Esophagus squamous epithelium (tissue), 5 donors: ENCODE data around the gene MN1. TPM values are rescaled to one million over a fixed set of nuclear protein-coding genes. Genes with fewer than 3 reads are reported as not detected.

Experiments used
- DNase-seq: peaks from one replicate; lab custom pipeline; 2025; lab: John Stamatoyannopoulos, UW
- H3K27ac ChIP-seq, 4 donors: fragments of 200-600 bp; sonication (generic); one replicate each; pipeline ENCODE4 v1.5.1; 2016 to 2019; ENCODE audit warnings: mild to moderate bottlenecking in 1 of 4
- H3K27me3 ChIP-seq, 4 donors: fragments of 200-600 bp; sonication (generic); 1 replicate in 3 of 4; 2 replicates in 1 of 4; pipeline versions ENCODE4 v1.5.1 to v1.6.0; 2017 to 2021; ENCODE audit warnings: antibody characterized with exemption in 1 of 4
- H3K36me3 ChIP-seq, 3 donors: fragments of 200-600 bp; sonication (generic); one replicate each; pipeline ENCODE4 v1.5.1; 2016 to 2019
- H3K4me1 ChIP-seq, 3 donors: fragments of 200-600 bp; sonication (generic); one replicate each; pipeline ENCODE4 v1.5.1; 2017 to 2019
- H3K4me3 ChIP-seq, 4 donors: fragments of 200-600 bp; sonication (generic); 1 replicate in 3 of 4; 2 replicates in 1 of 4; pipeline ENCODE4 v1.5.1; 2016 to 2019; ENCODE audit warnings: mild to moderate bottlenecking in 2 of 4, moderate library complexity in 1 of 4
- H3K9me3 ChIP-seq, 3 donors: fragments of 200-600 bp; sonication (generic); one replicate each; pipeline ENCODE4 v1.5.1; 2016 to 2019
- CTCF ChIP-seq, 6 experiments: fragments of 450-650 bp in 4 of 6; fragments of 200-600 bp in 2 of 6; sonication (generic) in 2 of 6; IDR thresholded peaks; one replicate each; pipeline ENCODE4 v1.5.1; 2016 to 2019; ENCODE audit warnings: antibody characterized with exemption in 6 of 6, mild to moderate bottlenecking in 4 of 6, moderate library complexity in 4 of 6
- POLR2A ChIP-seq, 4 donors: fragments of 450-650 bp; IDR thresholded peaks; one replicate each; pipeline ENCODE4 v1.6.1; 2017; ENCODE audit warnings: antibody characterized with exemption in 4 of 4, mild to moderate bottlenecking in 4 of 4, moderate library complexity in 3 of 4
- WGBS, 2 donors: methylation state at CpG; one replicate each; pipeline ENCODE4 v1.1.5; 2018; 5-methylcytosine and 5-hydroxymethylcytosine counted together
- intact Hi-C: fragments of 100-400 bp; cut with DNase I; formaldehyde crosslinking; loops from one replicate; pipeline ENCODE4 v1.15.0; 2022
- total RNA-seq, 4 donors: library from RNA; depleted of rRNA; stranded (reverse); fragments of >200 nt; gene quantifications; one replicate each; pipeline ENCODE4 v1.1.0, GENCODE V29; 2016
- donor health status: DM: yes; HTN: yes; CAD: no.

Gene MN1
- total RNA-seq, 4 donors from 2014 or later, result 2.0 to 6.9 (median 3.1) TPM

GRCh38 chr22:27723708-27724107, 77.8 kb downstream of the MN1 start:
- no peak for DNase-seq
- H3K9me3 ChIP-seq, result no peaks in the 10 kb centered on the region
- intact Hi-C loops, result no loop called here
- no peak overlapping the region for H3K4me3 ChIP-seq
- H3K4me1 ChIP-seq, result peaks cover 18 to 64% (median 41%) of the 10 kb centered on the region in 3 donors
- 74 to 88% methylated on average over 2 of the region's 2 CpGs for whole genome bisulfite sequencing, 2 donors
- H3K36me3 ChIP-seq, result no peaks in the 10 kb centered on the region
- no peak for TF ChIP-seq CTCF (IDR thresholded peaks at IDR 0.05)
- no peak for TF ChIP-seq POLR2A (IDR thresholded peaks at IDR 0.05)
- no peaks in the 10 kb centered on the region for H3K27me3 ChIP-seq
- no peak overlapping the region for H3K27ac ChIP-seq

GRCh38 chr22:27723158-27723557, 78.4 kb downstream of the MN1 start:
- peak in 2 of 6 experiments; percentile 28 to 36 for TF ChIP-seq CTCF (IDR thresholded peaks at IDR 0.05)
- no peak for TF ChIP-seq POLR2A (IDR thresholded peaks at IDR 0.05)
- intact Hi-C loops, result no loop called here

GRCh38 chr22:27720860-27721259, 80.7 kb downstream of the MN1 start:
- H3K9me3 ChIP-seq, result no peaks in the 10 kb centered on the region
- no peaks in the 10 kb centered on the region for H3K27me3 ChIP-seq
- no peak for DNase-seq
- H3K4me3 ChIP-seq, result no peak overlapping the region
- 30 to 40% methylated on average over 2 to 3 of the region's 5 CpGs for WGBS, 2 donors
- H3K4me1 ChIP-seq, result peaks cover 14 to 56% (median 37%) of the 10 kb centered on the region in 3 donors
- TF ChIP-seq CTCF (IDR thresholded peaks at IDR 0.05), result no peak
- no peak for TF ChIP-seq POLR2A (IDR thresholded peaks at IDR 0.05)
- H3K36me3 ChIP-seq, result no peaks in the 10 kb centered on the region
- H3K27ac ChIP-seq, result peak overlapping the region in 2 of 4 donors; percentile 85 to 89
- intact Hi-C loops, result no loop called here

More at GRCh38 chr22:27723158-27723557, 78.4 kb downstream of the MN1 start:
- no peaks in the 10 kb centered on the region for H3K9me3 ChIP-seq
- no peaks in the 10 kb centered on the region for H3K27me3 ChIP-seq
- H3K27ac ChIP-seq, result no peak overlapping the region
- H3K36me3 ChIP-seq, result no peaks in the 10 kb centered on the region
- peaks cover 22 to 69% (median 46%) of the 10 kb centered on the region in 3 donors for H3K4me1 ChIP-seq
- DNase-seq, result no peak
- WGBS, 2 donors, result 43 to 50% methylated on average over 1 of the region's 1 CpG
- no peak overlapping the region for H3K4me3 ChIP-seq

DNA sequence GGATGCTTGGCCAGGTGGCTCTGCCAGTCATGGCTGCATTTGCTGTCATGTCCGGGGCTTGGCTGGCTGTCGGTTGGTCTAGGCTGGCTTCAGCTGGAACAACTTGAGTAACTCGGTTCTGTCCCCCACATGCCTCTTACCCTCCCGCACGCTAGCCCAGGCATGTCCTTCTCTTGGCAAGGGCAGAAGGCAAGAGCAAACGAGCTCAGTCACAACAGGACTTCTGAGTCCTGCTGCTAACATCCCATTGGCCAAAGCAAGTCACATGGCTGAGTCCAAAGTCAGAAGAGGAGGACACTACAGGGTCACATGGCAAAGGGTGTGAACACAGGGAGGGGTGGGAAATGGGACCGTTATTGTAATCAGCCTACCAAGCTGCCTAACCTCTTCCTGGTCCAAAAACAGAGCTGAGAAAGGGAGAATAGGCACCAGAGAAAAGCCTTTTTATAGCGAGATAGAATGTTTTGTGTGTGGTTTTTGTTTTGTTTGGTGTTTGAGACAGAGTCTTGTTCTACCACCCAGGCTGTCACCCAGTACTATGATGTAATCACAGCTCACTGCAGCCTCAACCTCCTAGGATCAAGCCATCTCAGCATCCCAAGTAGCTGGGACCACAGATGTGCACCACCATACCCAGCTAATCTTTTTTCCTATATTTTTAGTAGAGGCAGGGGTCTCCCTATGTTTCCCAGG, 81.9 kb downstream of the MN1 start:
- Histone ChIP-seq H3K27ac (peak overlapping the region; percentile 70 to 89 (median 79)), H3K4me3 (no peak overlapping the region), H3K36me3 (no peaks in the 10 kb centered on the region), H3K4me1 (peaks cover 14 to 53% (median 36%) of the 10 kb centered on the region in 3 donors), H3K9me3 (no peaks in the 10 kb centered on the region), H3K27me3 (peaks cover 0 to 4% (median 0%) of the 10 kb centered on the region in 4 donors)
- DNase-seq, result no peak
- intact Hi-C loops, result no loop called here
- WGBS, 2 donors, result 15 to 34% methylated on average over 3 to 4 of the region's 8 CpGs
- TF ChIP-seq POLR2A (IDR thresholded peaks at IDR 0.05), result no peak

DNA sequence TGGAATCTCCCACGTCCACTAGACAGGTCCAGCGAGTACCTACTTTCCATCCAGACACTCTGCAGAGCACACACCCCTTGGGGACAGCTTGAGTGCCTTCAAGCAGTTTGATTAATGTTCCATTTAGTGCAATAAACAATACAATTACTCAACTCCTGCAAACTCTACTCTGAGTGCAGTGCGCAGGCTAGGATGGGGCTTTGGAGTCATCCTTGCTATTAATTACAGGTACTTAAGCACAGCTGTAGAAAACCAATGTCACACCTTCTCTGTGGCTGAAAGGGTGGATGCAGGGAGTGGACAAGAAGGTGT, 82.6 kb downstream of the MN1 start:
- WGBS, 2 donors, result 40 to 50% methylated on average over 2 of the region's 3 CpGs
- H3K27ac ChIP-seq, result peak overlapping the region; percentile 70 to 89 (median 79)
- peaks cover 14 to 50% (median 30%) of the 10 kb centered on the region in 3 donors for H3K4me1 ChIP-seq
- no peak overlapping the region for H3K4me3 ChIP-seq
- H3K36me3 ChIP-seq, result no peaks in the 10 kb centered on the region
- intact Hi-C loops, result no loop called here
- no peak for DNase-seq
- no peaks in the 10 kb centered on the region for H3K9me3 ChIP-seq
- TF ChIP-seq POLR2A (IDR thresholded peaks at IDR 0.05), result no peak
- TF ChIP-seq CTCF (IDR thresholded peaks at IDR 0.05), result no peak
- peaks cover 0 to 4% (median 0%) of the 10 kb centered on the region in 4 donors for H3K27me3 ChIP-seq
